GM12872 (cell line): ENCODE results near the gene ANKRD33.

Source experiments
- TF ChIP-seq, protein P1 (sequence below): IDR thresholded peaks from 3 replicates; pipeline ENCODE4 v1.5.1; 2011; ENCODE audit warnings: low read depth, mild to moderate bottlenecking, low read length, moderate library complexity; ENCODE audit not compliant: insufficient read depth

Gene ANKRD33

GRCh38 chr12:51921017-51921725, 33.3 kb downstream of the ANKRD33 start:
- TF ChIP-seq, protein P1, sequence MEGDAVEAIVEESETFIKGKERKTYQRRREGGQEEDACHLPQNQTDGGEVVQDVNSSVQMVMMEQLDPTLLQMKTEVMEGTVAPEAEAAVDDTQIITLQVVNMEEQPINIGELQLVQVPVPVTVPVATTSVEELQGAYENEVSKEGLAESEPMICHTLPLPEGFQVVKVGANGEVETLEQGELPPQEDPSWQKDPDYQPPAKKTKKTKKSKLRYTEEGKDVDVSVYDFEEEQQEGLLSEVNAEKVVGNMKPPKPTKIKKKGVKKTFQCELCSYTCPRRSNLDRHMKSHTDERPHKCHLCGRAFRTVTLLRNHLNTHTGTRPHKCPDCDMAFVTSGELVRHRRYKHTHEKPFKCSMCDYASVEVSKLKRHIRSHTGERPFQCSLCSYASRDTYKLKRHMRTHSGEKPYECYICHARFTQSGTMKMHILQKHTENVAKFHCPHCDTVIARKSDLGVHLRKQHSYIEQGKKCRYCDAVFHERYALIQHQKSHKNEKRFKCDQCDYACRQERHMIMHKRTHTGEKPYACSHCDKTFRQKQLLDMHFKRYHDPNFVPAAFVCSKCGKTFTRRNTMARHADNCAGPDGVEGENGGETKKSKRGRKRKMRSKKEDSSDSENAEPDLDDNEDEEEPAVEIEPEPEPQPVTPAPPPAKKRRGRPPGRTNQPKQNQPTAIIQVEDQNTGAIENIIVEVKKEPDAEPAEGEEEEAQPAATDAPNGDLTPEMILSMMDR: no peak

DNA sequence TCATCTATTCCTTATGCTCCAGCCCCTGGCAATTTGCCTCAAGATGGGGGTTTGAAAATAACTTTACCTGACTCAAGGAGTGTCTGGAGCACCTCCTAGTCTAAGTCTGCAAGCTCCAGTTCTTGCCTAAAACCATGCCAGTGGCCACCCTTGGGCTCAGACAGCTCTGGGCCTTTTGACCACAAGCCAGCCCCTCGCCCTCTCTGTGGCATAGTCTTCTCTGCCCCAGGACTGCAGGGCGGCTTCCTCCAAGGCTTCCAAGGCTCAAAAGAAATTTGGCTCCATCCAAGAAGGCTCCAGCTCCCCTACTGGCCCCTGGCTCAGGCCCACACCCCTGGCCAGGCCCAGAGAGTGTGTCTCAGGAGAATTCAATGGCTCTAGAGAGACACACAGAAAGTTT, 34.2 kb downstream of the ANKRD33 start:
- TF ChIP-seq, protein P1: no peak

- TF ChIP-seq, protein P1: no peak
Measured at GRCh38 chr12:51922762-51923505, 35.0 kb downstream of the ANKRD33 start.

DNA sequence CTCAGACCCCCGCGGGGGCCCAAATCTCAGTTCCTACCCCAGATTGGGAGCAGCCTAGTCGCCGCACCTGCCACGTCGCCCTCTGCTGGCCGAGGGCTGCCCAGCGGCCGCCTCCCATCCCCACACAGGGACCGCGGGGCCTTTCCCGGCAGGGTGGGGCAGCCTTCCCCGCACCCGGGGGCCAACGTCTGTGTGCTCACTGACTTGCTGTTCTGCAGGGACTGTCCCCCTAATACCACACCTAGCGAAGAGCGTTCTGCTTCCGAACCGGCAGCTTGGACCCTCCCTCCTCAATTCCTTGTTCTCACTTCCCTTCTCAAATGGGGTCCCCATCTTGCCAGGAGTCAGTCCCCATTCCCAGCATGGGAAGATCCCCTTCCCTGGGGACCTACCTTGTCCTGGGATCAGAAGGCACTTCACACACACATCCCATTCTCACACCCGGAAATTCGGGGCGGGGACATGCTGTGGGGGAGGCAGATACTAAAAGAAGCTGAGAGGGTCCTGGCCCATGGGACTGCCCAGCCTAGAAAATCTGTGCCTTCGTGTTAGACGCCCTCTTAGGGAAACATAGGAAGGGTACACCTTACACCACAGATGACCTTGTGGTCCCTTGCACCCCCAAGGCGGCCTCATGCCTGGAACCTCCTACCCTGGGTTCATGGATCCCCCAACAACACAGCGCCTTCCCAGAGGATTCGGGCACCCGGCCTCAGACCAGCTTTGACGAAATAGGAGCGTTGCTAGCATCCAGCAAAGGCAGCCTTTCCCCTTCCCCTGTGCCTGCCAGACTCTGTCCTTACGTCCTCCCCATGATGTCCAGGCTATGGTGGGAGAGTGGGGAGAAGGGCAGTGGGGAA, 35.8 kb downstream of the ANKRD33 start:
- TF ChIP-seq, protein P1: peak; percentile 85

DNA sequence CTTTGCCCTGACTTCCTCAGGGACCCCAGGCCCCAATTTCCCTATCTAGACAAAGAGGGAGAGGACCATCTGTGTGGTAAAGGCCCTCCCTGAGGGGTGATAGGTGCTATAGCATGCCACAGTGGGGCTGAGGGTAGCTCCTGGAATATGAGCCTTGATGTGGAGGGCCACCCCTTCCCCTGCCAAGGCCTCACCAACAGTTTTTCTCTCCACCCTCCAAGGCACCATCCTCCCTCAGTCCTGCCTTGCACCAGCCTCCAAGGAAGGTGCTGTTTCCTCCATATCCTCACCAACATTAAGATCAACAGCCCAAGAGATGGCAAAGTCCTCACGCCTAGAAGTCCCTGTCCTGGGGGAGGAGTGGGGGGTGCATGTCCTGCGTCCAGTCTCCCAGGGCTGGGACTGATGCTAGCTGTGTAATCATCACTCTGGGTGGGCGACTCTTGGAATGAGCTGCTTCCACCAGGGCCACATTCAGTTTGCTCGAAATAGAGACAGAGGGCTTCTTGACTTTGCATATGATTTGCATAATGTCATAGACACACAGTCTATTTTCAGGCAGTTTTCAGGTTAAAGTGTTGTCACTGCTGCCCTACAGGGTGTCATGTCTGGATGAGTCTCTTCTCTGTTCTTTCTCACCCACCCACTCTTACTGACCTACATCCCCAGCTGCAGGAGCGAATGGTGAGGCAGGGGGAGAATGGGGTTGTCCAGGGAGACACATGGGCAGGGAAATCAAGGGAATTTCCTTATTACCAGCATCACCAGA, 36.8 kb downstream of the ANKRD33 start:
- TF ChIP-seq, protein P1: no peak

DNA sequence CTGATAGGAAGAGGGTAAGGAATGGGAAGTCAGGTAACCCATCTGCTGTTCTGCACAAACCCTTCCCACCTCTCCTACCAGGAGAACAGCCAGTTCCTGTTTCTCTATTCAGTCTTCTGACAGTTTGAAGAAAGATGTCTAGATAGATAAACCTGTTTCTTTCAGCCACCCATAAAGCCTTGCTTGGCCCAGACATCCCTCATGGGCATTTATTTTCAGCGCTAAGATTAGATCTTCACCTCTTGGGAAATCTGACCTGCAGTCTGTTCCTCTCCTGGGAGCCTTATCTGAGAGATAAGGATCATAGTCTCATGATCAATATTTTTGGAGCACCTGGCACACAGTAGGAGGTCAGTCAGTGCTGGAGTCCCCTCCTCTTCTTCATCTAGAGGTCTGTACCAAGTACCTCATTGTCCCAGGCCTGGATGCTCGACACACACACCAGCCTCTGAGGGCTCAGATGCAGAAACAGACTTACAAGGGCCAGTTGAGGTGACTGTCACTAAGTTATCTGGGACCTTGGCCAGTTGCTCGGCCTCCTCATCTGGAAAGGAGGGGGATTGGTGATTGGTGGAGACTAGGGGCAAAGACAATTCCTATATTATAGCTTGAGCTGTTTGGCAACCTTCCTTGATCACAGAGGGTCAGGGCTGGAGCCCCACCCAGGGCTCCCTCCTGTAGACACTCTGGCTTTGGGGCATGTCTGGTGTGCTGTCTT, 37.6 kb downstream of the ANKRD33 start:
- TF ChIP-seq, protein P1: no peak
